Spleen (tissue), 11 donors: ENCODE data around the gene PPP1R9A. TPM values are rescaled to one million over a fixed set of nuclear protein-coding genes. Genes with fewer than 3 reads are reported as not detected.

Experiments used
- DNase-seq: peaks from one replicate; pipeline ENCODE4 v3.0.0-alpha.2; 2020
- H3K27ac ChIP-seq, 8 donors: fragments of 200-600 bp; sonication (generic) in 7 of 8; 1 replicate in 4 of 8; 2 replicates in 4 of 8; pipeline versions ENCODE4 v1.5.0 to v1.8.0; 2016 to 2021; ENCODE audit warnings: inconsistent platforms in 4 of 8, mild to moderate bottlenecking in 4 of 8, moderate library complexity in 1 of 8
- H3K27me3 ChIP-seq, 7 donors: fragments of 200-600 bp; sonication (generic) in 6 of 7; replicated peaks in 1 of 7; 1 replicate in 4 of 7; 2 replicates in 3 of 7; pipeline versions ENCODE4 v1.5.0 to v1.8.0; 2016 to 2021; ENCODE audit warnings: inconsistent platforms in 3 of 7, mild to moderate bottlenecking in 1 of 7
- H3K36me3 ChIP-seq, 6 donors: fragments of 200-600 bp; sonication (generic) in 5 of 6; 1 replicate in 4 of 6; 2 replicates in 2 of 6; pipeline versions ENCODE4 v1.5.0 to v1.8.0; 2016 to 2021; ENCODE audit warnings: inconsistent platforms in 2 of 6
- H3K4me1 ChIP-seq, 6 donors: fragments of 200-600 bp; sonication (generic) in 5 of 6; 1 replicate in 3 of 6; 2 replicates in 3 of 6; pipeline versions ENCODE4 v1.5.0 to v1.8.0; 2016 to 2021; ENCODE audit warnings: inconsistent platforms in 3 of 6
- H3K4me3 ChIP-seq, 8 donors: fragments of 200-600 bp; sonication (generic) in 7 of 8; 1 replicate in 4 of 8; 2 replicates in 4 of 8; pipeline versions ENCODE4 v1.5.0 to v1.8.0; 2016 to 2021; ENCODE audit warnings: inconsistent platforms in 4 of 8, mild to moderate bottlenecking in 4 of 8, moderate library complexity in 2 of 8
- H3K9me3 ChIP-seq, 8 donors: fragments of 200-600 bp; sonication (generic) in 7 of 8; 1 replicate in 4 of 8; 2 replicates in 4 of 8; pipeline versions ENCODE4 v1.5.0 to v1.8.0; 2016 to 2021; ENCODE audit warnings: inconsistent platforms in 4 of 8
- POLR2A ChIP-seq, 3 donors: fragments of 450-650 bp; IDR thresholded peaks; one replicate each; pipeline ENCODE4 v1.5.1; 2017; ENCODE audit warnings: antibody characterized with exemption in 3 of 3, mild to moderate bottlenecking in 1 of 3
- POLR2AphosphoS5 ChIP-seq, 3 donors: sonication (generic); formaldehyde crosslinking; IDR thresholded peaks; one replicate each; pipeline ENCODE4 v1.5.1; 2017; ENCODE audit warnings: antibody characterized with exemption in 3 of 3
- WGBS, 5 donors: extraction: QIAGEN DNeasy Blood & Tissue Kit in 3 of 5; methylation state at CpG; one replicate each; pipeline versions ENCODE4 v1.1.5 to v1.1.7; 2013 to 2018; 5-methylcytosine and 5-hydroxymethylcytosine counted together
- intact Hi-C: fragments of 100-400 bp; cut with DNase I; formaldehyde crosslinking; loops from one replicate; pipeline ENCODE4 v1.15.0; 2023; ENCODE audit warnings: low total_unique reads
- polyA plus RNA-seq, 3 donors: library from polyadenylated mRNA; stranded (reverse); fragments of 200-250 nt; gene quantifications; one replicate each; pipeline ENCODE4 v1.2.1, GENCODE V29; 2013
- total RNA-seq, 7 donors: library from RNA; depleted of rRNA in 3 of 7; stranded (reverse); fragments of >200 nt in 3 of 7; fragmentation: NEBNext Ultra II Directional in 4 of 7; extraction: Animal tissue kit (Norgen Biotek cat#: 25700) in 4 of 7; gene quantifications; one replicate each; pipeline versions ENCODE4 v1.1.0 to v1.2.1, GENCODE V29; 2016 to 2021
- TF ChIP-seq, protein P1 (sequence below), 11 experiments: fragments of 200-600 bp in 7 of 11; fragments of 450-650 bp in 4 of 11; sonication (generic) in 4 of 11; IDR thresholded peaks in 8 of 11; conservative IDR thresholded peaks in 3 of 11; 1 replicate in 7 of 11; 2 replicates in 4 of 11; pipeline versions ENCODE4 v1.4.0 to v1.8.0; 2016 to 2021; ENCODE audit warnings: antibody characterized with exemption in 11 of 11, inconsistent platforms in 4 of 11, mild to moderate bottlenecking in 1 of 11
- donor health status: healthy with polysubstance abuse.
- donor health status: DM: no; HTN: no; CAD: no; lungs with moderate emphysema.
- donor health status: DM: no; HTN: no; CAD: no.
- donor health status: Bipolar disorder and iron deficiency.
- donor health status: healthy.
- donor health status: DM: no; HTN: no; CAD: no.
- donor health status: DM: yes; HTN: yes; CAD: no.

PPP1R9A gene
- total and polyA plus RNA-seq, 10 donors: 0.52 to 24.1 (median 10.9) TPM

DNA sequence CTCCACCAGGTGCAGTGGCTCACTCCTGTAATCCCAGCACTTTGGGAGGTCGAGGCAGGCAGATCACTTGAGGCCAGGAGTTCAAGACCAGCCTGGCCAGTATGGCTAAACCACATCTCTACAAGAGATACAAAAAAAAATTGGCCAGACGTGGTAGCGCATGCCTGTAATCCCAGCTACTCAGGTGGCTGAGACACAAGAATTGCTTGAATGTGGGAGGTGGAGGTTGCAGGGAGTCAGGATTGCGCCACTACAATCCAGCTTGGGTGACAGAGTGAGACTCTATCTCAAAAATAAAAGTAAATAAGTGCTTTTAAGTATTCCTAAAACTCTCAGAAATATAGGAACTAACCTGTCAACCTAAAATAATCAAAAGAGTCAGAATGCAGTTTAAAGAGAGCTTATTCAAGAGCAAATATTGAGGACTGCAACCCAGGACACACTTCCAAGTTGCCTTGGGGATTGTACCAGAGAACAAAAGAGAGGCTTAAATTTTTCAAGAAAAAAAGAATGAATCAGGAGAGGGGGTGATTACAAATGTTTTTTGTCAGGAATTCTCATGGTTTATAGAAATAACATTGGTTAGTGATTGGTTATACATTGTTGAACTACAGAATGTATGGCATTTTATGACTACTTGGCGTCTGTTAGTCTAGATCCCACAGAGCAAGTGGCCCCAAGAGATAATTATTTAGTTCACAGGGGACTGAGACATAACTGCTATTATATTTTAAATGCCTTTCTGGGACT, 33.2 kb upstream of the PPP1R9A start:
- H3K9me3 ChIP-seq: peaks cover 0 to 23% (median 13%) of the 10 kb centered on the region in 8 donors
- H3K4me3 ChIP-seq: no peak overlapping the region
- WGBS, 5 donors: 82 to 89% (median 87%) methylated on average over 5 of the region's 5 CpGs
- no peak for TF ChIP-seq POLR2AphosphoS5 (IDR thresholded peaks at IDR 0.05)
- no peak for TF ChIP-seq POLR2A (IDR thresholded peaks at IDR 0.05)
- TF ChIP-seq, protein P1, sequence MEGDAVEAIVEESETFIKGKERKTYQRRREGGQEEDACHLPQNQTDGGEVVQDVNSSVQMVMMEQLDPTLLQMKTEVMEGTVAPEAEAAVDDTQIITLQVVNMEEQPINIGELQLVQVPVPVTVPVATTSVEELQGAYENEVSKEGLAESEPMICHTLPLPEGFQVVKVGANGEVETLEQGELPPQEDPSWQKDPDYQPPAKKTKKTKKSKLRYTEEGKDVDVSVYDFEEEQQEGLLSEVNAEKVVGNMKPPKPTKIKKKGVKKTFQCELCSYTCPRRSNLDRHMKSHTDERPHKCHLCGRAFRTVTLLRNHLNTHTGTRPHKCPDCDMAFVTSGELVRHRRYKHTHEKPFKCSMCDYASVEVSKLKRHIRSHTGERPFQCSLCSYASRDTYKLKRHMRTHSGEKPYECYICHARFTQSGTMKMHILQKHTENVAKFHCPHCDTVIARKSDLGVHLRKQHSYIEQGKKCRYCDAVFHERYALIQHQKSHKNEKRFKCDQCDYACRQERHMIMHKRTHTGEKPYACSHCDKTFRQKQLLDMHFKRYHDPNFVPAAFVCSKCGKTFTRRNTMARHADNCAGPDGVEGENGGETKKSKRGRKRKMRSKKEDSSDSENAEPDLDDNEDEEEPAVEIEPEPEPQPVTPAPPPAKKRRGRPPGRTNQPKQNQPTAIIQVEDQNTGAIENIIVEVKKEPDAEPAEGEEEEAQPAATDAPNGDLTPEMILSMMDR (IDR thresholded peaks at IDR 0.05 in 8 of 11, conservative IDR thresholded peaks at IDR 0.05 in 3 of 11): no peak
- H3K27me3 ChIP-seq: no peaks in the 10 kb centered on the region
- intact Hi-C loops: no loop called here
- no peak for DNase-seq
- H3K4me1 ChIP-seq: no peaks in the 10 kb centered on the region
- H3K27ac ChIP-seq: no peak overlapping the region
- H3K36me3 ChIP-seq: no peaks in the 10 kb centered on the region

DNA sequence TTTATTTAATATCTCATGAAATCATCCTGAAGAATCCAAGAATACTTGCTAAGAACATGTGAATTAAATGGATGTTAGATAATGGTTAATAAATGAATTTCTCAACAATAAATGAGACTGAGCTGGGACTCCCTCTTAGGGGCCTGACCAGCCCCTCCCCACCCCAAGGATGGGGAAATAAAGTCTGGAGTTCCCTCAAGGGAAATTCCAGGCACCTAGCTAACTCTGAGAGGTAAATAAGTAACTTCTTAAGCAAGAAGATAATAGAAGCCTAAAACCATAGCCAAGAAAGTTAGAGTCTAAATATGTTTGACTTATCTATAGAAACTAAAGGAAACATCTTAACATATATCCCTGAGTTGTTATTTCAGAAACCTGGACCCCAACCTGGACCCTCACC, 32.2 kb upstream of the PPP1R9A start:
- intact Hi-C loops: no loop called here
- TF ChIP-seq, protein P1 (IDR thresholded peaks at IDR 0.05 in 8 of 11, conservative IDR thresholded peaks at IDR 0.05 in 3 of 11): no peak
- TF ChIP-seq POLR2AphosphoS5 (IDR thresholded peaks at IDR 0.05) (no peak), POLR2A (IDR thresholded peaks at IDR 0.05) (no peak)
- no peak for DNase-seq
- Histone ChIP-seq H3K27me3 (no peaks in the 10 kb centered on the region), H3K36me3 (no peaks in the 10 kb centered on the region), H3K9me3 (peaks cover 0 to 23% (median 13%) of the 10 kb centered on the region in 8 donors), H3K4me3 (no peak overlapping the region), H3K27ac (no peak overlapping the region), H3K4me1 (no peaks in the 10 kb centered on the region)

DNA sequence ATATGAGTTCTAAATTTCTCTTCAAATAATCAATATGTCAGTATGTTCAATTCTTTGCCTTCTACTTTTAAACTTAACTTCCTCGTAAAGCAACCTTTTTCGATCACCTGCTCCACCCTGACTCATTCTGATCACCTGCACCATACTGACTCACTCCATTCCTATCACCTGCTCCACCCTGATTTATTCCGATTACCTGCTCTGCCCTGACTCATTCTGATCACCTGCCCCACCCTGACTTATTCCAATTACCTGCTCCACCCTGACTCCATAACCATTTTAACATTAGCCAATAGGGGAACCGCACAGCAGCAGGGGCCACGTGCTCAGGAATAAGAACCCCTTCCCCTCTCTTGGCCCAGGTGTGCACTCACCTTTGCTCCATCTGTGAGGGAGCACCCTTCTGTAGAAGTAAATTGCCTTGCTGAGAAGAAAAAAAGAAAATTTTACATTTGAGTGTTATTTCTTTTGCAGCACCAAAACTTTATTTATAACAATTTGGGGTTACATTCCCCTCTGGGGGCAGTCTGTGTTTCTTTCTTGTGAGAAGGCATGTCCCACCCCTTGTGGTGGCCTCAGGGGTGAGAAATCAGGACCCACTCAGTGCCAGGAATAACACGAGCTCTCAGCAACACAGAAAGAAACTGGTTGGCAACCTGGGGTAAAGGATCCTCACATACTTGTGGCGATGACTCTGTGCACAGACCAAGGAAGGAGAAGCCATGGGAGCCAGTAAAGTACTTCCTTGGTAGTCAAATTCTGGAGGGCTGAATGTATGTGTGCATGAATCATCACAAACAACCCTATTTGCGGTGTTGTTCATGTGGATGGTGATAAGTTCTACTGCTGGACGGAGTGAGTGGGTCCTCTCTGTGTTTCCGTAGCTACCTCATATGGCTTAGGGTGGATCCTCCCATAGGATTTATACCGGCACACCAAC, 29.4 kb upstream of the PPP1R9A start:
- H3K27me3 ChIP-seq: no peaks in the 10 kb centered on the region
- H3K4me3 ChIP-seq: no peak overlapping the region
- TF ChIP-seq POLR2A (IDR thresholded peaks at IDR 0.05) (no peak), POLR2AphosphoS5 (IDR thresholded peaks at IDR 0.05) (no peak)
- TF ChIP-seq, protein P1 (IDR thresholded peaks at IDR 0.05 in 8 of 11, conservative IDR thresholded peaks at IDR 0.05 in 3 of 11): no peak
- H3K4me1 ChIP-seq: no peaks in the 10 kb centered on the region
- intact Hi-C loops: no loop called here
- H3K27ac ChIP-seq: no peak overlapping the region
- no peak for DNase-seq
- H3K9me3 ChIP-seq: peaks cover 0 to 23% (median 13%) of the 10 kb centered on the region in 8 donors
- WGBS, 5 donors: 83 to 95% (median 88%) methylated on average over 11 of the region's 11 CpGs
- H3K36me3 ChIP-seq: no peaks in the 10 kb centered on the region

DNA sequence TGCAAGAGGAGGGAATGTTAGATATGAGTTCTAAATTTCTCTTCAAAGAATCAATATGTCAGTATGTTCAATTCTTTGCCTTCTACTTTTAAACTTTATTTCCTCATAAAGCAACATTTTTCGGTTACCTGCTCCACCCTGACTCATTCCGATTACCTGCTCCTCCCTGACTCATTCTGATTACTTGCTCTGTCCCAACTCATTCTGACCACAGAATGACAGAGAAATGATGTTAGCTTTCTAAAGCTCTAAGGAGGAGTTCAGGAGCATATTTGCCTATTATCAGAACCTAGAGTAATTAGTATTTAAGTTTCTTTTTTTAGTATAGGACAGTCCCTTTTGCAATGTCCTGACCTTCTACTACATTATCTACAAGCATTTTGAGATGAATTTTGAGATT, 24.5 kb upstream of the PPP1R9A start:
- no peak for DNase-seq
- Histone ChIP-seq H3K9me3 (peaks cover 0 to 11% (median 6%) of the 10 kb centered on the region in 8 donors), H3K27me3 (no peaks in the 10 kb centered on the region), H3K4me1 (no peaks in the 10 kb centered on the region), H3K4me3 (no peak overlapping the region), H3K36me3 (no peaks in the 10 kb centered on the region), H3K27ac (no peak overlapping the region)
- WGBS, 5 donors: 45 to 99% (median 68%) methylated on average over 2 of the region's 2 CpGs
- intact Hi-C loops: no loop called here
- TF ChIP-seq POLR2AphosphoS5 (IDR thresholded peaks at IDR 0.05) (no peak), POLR2A (IDR thresholded peaks at IDR 0.05) (no peak)
- TF ChIP-seq, protein P1 (IDR thresholded peaks at IDR 0.05 in 8 of 11, conservative IDR thresholded peaks at IDR 0.05 in 3 of 11): no peak
